Transverse colon (tissue), 3 donors: ENCODE measurements around the gene RFC2.

Experiments
- CTCF ChIP-seq, 5 experiments: fragments of 200-600 bp in 3 of 5; fragments of 450-650 bp in 2 of 5; sonication (generic) in 3 of 5; IDR thresholded peaks; 1 replicate in 2 of 5; 2 replicates in 3 of 5; pipeline ENCODE4 v1.5.1; 2016 to 2017; ENCODE audit warnings: antibody characterized with exemption in 5 of 5, inconsistent platforms in 3 of 5, mild to moderate bottlenecking in 2 of 5, moderate library complexity in 1 of 5
- EP300 ChIP-seq: sonication (generic); formaldehyde crosslinking; IDR thresholded peaks from one replicate; pipeline ENCODE4 v1.6.1; 2017; ENCODE audit warnings: antibody characterized with exemption, low read depth
- POLR2A ChIP-seq: fragments of 450-650 bp; IDR thresholded peaks from one replicate; pipeline ENCODE4 v1.6.1; 2016; ENCODE audit warnings: antibody characterized with exemption, mild to moderate bottlenecking, moderate library complexity

GRCh38 chr7:74236284-74236683 lies 17.9 kb downstream of the RFC2 start:
- TF ChIP-seq CTCF (IDR thresholded peaks at IDR 0.05) (no peak), EP300 (no peak), POLR2A (no peak)
